GF-D8 (cell line): ENCODE data around the gene TRAPPC1.

Source experiments
- DNase-seq: peaks from one replicate; lab custom pipeline; 2025; lab: John Stamatoyannopoulos, UW

Gene TRAPPC1

GRCh38 chr17:7940743-7941142, 9.0 kb upstream of the TRAPPC1 start:
- DNase-seq = no peak

- DNase-seq = no peak
Observed at GRCh38 chr17:7940034-7940433, 8.3 kb upstream of the TRAPPC1 start.

GRCh38 chr17:7935859-7936258, 4.1 kb upstream of the TRAPPC1 start:
- DNase-seq = no peak

- no peak for DNase-seq
Observed at GRCh38 chr17:7932949-7933348, 1.2 kb upstream of the TRAPPC1 start.

- DNase-seq = no peak
Observed at GRCh38 chr17:7932483-7932891, 741 bp upstream of the TRAPPC1 start.

GRCh38 chr17:7930841-7931631, 710 bp downstream of the TRAPPC1 start:
- DNase-seq = no peak

- DNase-seq = no peak
Observed at GRCh38 chr17:7929158-7930023, 2.4 kb downstream of the TRAPPC1 start, which contains the start of gene KCNAB3. KCNAB3 (minus strand) TSS chr17:7929856; CDS start chr17:7929435, 421 bp downstream.

- DNase-seq = no peak
Observed at GRCh38 chr17:7927596-7927995, 4.2 kb downstream of the TRAPPC1 start.

GRCh38 chr17:7922845-7923628, 8.7 kb downstream of the TRAPPC1 start:
- DNase-seq = no peak

- DNase-seq = no peak
Observed at GRCh38 chr17:7922269-7922844, 9.4 kb downstream of the TRAPPC1 start.

- no peak for DNase-seq
Observed at GRCh38 chr17:7916808-7917207, 14.9 kb downstream of the TRAPPC1 start.

GRCh38 chr17:7916385-7916682, 15.4 kb downstream of the TRAPPC1 start:
- no peak for DNase-seq

GRCh38 chr17:7915611-7916384, 15.9 kb downstream of the TRAPPC1 start, which contains the start of gene RNF227:
RNF227 (minus strand) TSS chr17:7916289; CDS start chr17:7916195, 94 bp downstream.
- DNase-seq = peak; percentile 73

- no peak for DNase-seq
Observed at GRCh38 chr17:7915179-7915610, 16.6 kb downstream of the TRAPPC1 start.

- DNase-seq = peak; percentile 28
Observed at GRCh38 chr17:7912927-7913524, 18.7 kb downstream of the TRAPPC1 start.

GRCh38 chr17:7911116-7911515, 20.6 kb downstream of the TRAPPC1 start:
- DNase-seq = no peak

- no peak for DNase-seq
Observed at GRCh38 chr17:7910711-7911110, 21.0 kb downstream of the TRAPPC1 start.

- no peak for DNase-seq
Observed at GRCh38 chr17:7910281-7910680, 21.5 kb downstream of the TRAPPC1 start.

GRCh38 chr17:7909089-7909488, 22.7 kb downstream of the TRAPPC1 start:
- DNase-seq = no peak
